GM19240 (cell line): ENCODE data around the gene TSHZ3.

Experiments
- DNase-seq: peaks from one replicate; pipeline ENCODE4 v3.0.0; 2011; ENCODE audit warnings: low spot score; ENCODE audit not compliant: insufficient read length

The TSHZ3 gene

GRCh38 chr19:31349160-31349881, at the start of gene TSHZ3:
Gene TSHZ3, minus strand, starts transcription at chr19:31349436. Its CDS starts 217 bp downstream, at chr19:31349219.
- no peak for DNase-seq

GRCh38 chr19:31397308-31397707, 48.1 kb upstream of the TSHZ3 start:
- no peak for DNase-seq

- DNase-seq = no peak
These were observed 43.2 kb upstream of the TSHZ3 start for GRCh38 chr19:31392464-31392863.

- no peak for DNase-seq
These were observed 42.3 kb upstream of the TSHZ3 start for GRCh38 chr19:31391518-31391917.

GRCh38 chr19:31390711-31391110, 41.5 kb upstream of the TSHZ3 start:
- DNase-seq = no peak

- no peak for DNase-seq
These were observed 40.6 kb upstream of the TSHZ3 start for GRCh38 chr19:31389874-31390273.

GRCh38 chr19:31387717-31388301, 38.6 kb upstream of the TSHZ3 start:
- no peak for DNase-seq

GRCh38 chr19:31386806-31387205, 37.6 kb upstream of the TSHZ3 start:
- DNase-seq = no peak

GRCh38 chr19:31385744-31386143, 36.5 kb upstream of the TSHZ3 start:
- DNase-seq = no peak

- no peak for DNase-seq
These were observed 34.3 kb upstream of the TSHZ3 start for GRCh38 chr19:31383553-31383952.

- DNase-seq = no peak
These were observed 31.6 kb upstream of the TSHZ3 start for GRCh38 chr19:31380854-31381253.

GRCh38 chr19:31378404-31378803, 29.2 kb upstream of the TSHZ3 start:
- no peak for DNase-seq

- no peak for DNase-seq
These were observed 28.5 kb upstream of the TSHZ3 start for GRCh38 chr19:31377736-31378135.

- no peak for DNase-seq
These were observed 23.1 kb upstream of the TSHZ3 start for GRCh38 chr19:31372246-31372781.

- no peak for DNase-seq
These were observed 21.0 kb upstream of the TSHZ3 start for GRCh38 chr19:31370216-31370615.

- no peak for DNase-seq
These were observed 15.7 kb upstream of the TSHZ3 start for GRCh38 chr19:31364963-31365362.

GRCh38 chr19:31361728-31362127, 12.5 kb upstream of the TSHZ3 start:
- no peak for DNase-seq

- no peak for DNase-seq
These were observed 8.1 kb upstream of the TSHZ3 start for GRCh38 chr19:31357315-31357673.

- DNase-seq = no peak
These were observed 7.5 kb upstream of the TSHZ3 start for GRCh38 chr19:31356587-31357314.

GRCh38 chr19:31355665-31356289, 6.5 kb upstream of the TSHZ3 start:
- DNase-seq = no peak

- DNase-seq = no peak
These were observed 5.8 kb upstream of the TSHZ3 start for GRCh38 chr19:31354799-31355664.
